ENCODE data around the gene SOCS6.
"Not testable (repeated sequence)": the region's sequence is repeated elsewhere in the genome, so short reads cannot be mapped to it uniquely, and the experiment has no call there.

The SOCS6 gene, protein sequence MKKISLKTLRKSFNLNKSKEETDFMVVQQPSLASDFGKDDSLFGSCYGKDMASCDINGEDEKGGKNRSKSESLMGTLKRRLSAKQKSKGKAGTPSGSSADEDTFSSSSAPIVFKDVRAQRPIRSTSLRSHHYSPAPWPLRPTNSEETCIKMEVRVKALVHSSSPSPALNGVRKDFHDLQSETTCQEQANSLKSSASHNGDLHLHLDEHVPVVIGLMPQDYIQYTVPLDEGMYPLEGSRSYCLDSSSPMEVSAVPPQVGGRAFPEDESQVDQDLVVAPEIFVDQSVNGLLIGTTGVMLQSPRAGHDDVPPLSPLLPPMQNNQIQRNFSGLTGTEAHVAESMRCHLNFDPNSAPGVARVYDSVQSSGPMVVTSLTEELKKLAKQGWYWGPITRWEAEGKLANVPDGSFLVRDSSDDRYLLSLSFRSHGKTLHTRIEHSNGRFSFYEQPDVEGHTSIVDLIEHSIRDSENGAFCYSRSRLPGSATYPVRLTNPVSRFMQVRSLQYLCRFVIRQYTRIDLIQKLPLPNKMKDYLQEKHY

DNA sequence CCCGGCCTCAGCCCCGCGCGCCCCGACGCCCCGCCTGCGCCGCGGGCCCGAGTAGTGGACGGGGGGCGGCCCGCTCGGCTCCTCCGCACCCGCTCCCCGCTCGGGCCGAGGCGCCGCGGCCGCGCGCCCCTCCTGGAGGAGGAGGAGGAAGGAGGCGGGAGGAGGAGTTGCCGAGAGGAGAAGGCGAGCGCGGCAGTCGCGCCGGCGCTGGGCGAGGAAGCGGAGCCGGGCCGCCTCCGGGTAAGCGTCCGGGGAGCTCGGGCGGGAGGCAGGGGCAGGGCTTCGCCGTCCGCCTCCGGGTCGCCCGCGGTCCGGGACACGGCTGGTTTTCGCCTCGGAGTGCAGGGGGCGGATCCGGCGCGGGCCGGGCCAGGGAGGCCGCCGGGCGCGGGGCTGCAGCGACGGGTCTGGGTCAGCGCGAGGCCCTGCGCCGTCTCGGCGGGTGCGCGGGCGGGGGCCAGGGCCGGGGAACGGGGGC, at the start of gene SOCS6:
SOCS6 (plus strand) TSS at position 195 of the 478 bp plus-strand sequence. CDS start 35,624 bp downstream, outside the sequence.
- H3K4me3 ChIP-seq (ENCODE audit: low read depth, low read length), result peak within 1 kb of the TSS; percentile 68

DNA sequence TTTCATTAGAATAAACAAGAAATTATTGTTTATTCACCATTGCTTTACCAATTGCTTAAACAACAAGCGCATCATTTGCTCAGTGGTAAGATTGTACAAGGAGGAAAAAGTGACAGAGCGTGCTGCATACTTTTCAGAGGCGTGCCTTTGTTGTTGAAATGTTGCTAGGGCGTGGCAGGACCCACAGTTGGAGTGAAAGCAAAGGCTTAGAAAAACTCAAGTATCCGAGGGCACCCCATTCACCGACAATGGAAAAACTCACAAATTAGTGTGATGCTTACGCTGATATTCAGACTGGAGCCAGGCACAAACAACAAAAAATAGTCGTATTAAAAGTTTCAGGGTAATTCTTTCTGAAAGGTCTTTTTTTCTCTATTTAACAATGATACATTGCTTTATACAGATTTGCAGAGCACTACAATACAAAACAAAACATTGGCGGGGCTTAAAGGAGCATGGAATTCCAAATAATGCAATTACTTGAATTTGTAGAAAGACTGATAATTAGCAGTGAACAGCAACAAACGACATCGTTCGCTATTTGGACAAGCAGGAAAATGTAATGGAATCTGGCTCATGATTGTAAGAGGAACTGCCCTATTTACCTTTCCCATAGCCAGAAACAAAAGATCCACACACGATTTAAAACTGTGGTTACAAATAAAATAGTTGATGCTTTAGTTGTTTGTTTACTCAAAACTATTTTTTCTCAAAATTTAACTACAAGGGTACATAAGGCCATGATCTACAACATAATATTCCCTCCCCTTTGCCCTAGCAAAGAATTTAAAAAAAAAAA, 45.5 kb upstream of the SOCS6 start:
- no peak overlapping the region for H3K4me3 ChIP-seq (ENCODE audit: low read depth, low read length)

DNA sequence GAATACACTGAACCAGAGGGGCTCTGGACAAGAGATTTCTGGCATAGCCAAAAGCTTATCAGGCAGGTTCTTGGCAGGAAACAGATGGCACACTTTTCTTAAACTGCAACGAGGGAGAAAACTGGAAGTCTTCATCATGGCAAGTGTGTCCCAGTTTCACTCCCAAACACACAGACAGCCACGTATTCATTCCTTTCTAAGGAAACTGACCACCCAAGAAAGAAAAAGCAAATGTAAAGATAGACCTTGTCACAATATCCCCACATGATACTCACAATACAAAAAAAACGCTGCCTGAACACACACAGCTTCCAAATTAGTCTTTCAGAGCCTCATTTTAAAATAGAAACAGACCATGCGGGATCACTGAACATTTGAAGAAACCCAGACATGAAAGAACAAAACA, 42.8 kb upstream of the SOCS6 start:
- H3K4me3 ChIP-seq (ENCODE audit: low read depth, low read length), result no peak overlapping the region

DNA sequence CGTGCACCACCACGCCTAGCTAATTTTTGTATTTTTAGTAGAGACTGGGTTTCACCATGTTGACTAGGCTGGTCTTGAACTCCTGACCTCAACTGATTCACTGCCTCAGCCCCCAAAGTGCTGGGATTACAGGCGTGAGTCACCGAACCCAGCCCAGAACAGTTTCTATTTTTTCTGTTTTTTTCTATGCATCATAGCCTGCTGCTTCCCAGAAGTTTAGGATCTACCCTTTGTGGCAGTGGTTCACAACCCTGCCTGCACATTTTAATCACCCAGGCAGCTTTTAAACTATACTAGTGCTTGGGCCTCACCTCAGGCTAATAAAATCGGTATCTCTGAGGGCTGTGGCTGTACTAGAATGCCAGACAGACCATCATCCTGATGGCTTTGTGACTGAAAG, 39.7 kb upstream of the SOCS6 start:
- no peak overlapping the region for H3K4me3 ChIP-seq (ENCODE audit: low read depth, low read length)

DNA sequence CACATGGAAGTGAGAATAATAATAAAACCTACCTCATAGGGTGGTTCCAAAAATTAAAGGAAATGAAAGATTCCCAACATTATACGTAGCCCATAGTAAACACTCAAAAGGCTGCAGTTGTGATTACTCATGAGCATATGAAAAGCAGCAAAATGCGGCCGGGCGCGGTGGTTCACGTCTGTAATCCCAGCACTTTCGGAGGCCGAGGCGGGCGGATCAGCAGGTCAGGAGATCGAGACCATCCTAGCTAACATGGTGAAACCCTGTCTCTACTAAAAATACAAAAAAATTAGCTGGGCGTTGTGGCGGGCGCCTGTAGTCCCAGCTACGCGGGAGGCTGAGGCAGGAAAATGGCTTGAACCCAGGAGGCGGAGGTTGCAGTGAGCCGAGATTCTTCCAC, 39.0 kb upstream of the SOCS6 start:
- not testable (repeated sequence) for H3K4me3 ChIP-seq (ENCODE audit: low read depth, low read length)

DNA sequence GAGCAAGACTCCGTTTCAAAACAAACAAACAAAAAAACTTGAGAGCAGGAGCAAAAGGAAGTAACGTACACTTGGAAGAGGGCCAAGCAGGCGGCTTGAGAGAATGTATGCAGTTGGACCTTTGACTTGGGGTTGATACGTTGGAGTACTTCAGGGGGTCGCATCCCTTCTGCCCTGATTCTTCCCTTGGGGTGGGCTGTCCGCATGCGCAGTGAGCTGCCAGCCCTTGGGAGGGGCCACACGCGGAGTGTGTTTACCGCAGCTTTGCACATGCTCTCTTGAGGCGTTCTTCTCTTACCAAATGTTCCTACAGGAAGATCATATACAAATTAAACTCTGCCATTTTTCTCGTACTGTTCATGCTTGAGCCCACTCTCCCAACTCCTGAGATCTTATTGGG, 38.1 kb upstream of the SOCS6 start:
- no peak overlapping the region for H3K4me3 ChIP-seq (ENCODE audit: low read depth, low read length)

DNA sequence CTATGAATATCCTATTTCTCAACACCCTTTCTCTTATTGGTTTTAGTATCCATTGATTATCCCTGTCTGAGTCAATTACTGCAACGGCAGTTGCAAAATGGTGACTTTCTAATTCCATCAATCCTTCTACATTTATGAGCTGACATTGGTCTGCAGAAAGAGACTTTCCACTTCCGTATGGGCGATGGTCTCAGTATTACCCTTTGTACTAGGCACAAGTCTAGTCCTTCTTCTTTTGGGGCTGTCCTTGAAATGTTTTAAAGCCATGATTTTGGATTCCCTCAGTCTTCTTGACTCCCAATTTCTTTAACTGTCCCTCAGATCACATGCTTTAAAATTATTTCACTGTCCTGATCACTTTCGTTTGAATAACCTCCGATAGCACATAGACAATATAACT, 32.7 kb upstream of the SOCS6 start:
- no peak overlapping the region for H3K4me3 ChIP-seq (ENCODE audit: low read depth, low read length)

DNA sequence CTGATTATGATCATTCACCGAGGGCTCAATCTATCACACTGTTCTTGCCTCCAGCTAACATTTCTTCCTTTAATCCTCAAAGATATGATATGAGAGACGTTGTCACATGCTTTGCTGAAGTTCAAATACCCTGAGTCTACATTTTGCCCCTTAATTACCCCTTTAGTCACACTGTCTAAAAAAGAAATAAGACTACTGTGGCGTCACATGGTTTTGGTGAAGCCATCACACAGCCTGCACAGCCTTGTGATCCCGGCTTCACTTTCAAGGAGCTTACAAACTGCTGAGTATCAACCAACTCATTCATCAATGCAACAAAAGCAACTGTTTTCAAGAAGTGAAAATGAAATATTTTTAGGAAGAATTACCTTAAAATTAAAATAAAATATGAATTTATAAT, 31.9 kb upstream of the SOCS6 start:
- no peak overlapping the region for H3K4me3 ChIP-seq (ENCODE audit: low read depth, low read length)

DNA sequence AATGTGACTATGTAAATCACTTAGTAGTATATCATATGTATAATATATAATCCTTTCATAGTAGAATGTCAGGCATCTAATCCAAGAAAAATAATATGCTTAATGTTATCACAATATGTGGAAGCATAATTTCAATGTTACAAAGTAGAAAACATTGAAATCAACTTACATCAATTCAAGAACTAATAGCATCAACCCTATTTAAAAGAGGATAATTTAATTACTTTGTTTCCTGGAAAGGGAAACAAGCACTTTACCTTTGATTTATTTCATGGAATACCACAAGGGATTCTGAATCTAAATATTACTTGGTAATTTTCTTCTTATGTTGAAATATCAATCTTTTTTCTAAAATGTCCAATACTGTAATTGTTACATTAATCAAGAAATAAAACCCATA, 30.6 kb upstream of the SOCS6 start:
- no peak overlapping the region for H3K4me3 ChIP-seq (ENCODE audit: low read depth, low read length)

DNA sequence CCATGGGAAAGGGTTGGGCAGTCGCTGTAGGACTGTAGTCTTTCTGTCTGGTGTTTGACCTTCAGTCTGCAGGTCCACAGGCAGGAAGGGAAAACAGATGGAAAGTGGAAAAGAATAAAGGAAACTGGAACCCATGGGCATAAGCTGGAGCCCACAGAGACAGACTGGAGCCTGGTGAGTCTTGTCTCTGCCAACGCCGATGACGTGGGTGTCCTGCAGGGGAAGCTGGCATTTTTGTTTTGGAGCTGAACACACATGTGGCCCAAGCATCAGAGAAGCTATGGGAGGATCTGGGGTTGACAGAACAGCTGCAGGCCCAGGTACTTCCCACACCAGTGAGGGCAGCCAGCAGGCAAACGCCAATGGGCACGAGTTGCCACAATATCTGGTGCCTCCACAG, 28.2 kb upstream of the SOCS6 start:
- no peak overlapping the region for H3K4me3 ChIP-seq (ENCODE audit: low read depth, low read length)

DNA sequence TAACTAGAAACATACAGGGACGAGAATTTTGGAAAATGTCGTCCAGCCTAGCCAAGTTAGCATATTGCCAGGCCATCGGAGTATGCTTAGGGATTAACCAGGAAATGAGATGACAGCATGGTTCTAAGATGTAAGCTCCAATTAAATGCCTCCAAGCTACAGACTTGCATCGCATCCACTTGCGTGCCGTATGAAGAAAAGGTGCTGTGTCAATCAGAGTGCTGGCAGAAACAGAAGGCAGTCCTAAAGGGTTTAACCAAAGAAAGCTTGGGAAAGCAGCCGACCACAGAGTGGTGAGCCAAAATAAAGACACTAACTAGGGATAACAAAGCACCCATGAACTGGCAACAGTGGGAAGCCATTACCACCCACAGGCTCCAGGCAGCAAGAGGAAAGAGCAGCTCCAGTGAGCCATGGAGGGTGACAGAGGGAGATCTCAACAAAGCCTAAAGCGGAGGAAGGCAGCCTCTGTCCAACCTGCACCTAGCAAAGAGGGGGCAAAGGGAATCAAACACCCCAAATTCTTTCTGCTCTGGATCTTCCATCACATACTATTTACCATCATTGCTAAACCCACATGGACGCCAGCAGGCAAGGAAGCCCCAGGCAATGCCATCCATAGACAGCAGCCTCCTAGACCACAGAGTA, 27.6 kb upstream of the SOCS6 start:
- H3K4me3 ChIP-seq (ENCODE audit: low read depth, low read length), result no peak overlapping the region

DNA sequence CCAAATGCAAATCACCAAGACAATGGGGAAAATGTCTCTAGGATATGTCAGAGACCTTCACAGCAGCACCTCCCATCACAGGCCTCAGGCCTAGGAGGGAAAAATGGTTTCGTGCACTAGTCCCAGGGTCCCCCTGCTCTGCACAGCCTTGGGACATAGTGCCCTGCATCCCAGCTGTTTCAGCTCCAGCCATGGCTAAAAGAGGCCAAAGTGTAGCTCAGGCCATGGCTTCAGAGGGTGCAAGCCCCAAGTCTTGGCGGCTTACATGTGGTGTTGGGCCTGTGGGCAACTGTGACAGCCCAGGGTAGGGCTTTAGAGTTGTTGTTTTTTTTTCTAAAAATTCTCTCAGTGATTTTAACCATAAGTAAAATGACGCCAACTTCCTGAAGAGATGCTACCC, 25.5 kb upstream of the SOCS6 start:
- no peak overlapping the region for H3K4me3 ChIP-seq (ENCODE audit: low read depth, low read length)

DNA sequence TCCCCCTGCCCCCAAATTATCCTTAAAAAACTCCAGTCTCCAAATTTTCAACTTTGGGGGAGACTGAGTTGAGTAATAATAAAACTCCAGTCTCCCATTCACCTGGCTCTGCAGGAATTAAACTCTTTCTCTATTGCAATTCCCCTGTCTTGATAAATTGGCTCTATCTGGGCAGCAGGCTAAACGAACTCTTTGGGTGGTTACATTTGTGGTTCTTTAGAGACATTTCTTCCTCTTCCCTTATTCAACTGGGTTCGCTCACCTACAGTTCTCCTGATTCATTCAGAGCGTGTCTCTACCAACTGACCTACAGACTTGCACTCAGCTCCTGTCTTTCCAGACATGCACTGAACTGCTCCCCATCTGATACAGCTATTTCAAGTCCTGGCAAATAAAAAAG, 17.1 kb upstream of the SOCS6 start:
- no peak overlapping the region for H3K4me3 ChIP-seq (ENCODE audit: low read depth, low read length)

DNA sequence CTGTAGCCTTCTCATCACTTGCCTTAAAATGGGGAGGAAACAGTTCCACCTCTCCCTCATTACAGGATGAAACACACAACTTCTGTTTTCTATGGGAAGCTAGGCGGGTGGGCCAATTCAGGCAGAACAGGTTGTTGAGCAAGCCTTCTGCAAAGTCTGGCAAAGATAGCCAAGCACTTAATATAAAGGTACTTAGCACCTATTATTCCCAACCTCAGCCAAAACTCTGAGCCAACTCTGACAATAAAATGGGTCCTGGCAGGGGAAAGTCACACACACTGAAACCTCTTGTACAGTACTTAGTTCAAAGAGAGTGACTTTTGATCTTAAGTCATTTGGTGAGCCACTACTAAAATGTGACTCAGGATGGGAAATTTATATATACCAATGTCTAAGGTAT, 15.8 kb upstream of the SOCS6 start:
- no peak overlapping the region for H3K4me3 ChIP-seq (ENCODE audit: low read depth, low read length)

DNA sequence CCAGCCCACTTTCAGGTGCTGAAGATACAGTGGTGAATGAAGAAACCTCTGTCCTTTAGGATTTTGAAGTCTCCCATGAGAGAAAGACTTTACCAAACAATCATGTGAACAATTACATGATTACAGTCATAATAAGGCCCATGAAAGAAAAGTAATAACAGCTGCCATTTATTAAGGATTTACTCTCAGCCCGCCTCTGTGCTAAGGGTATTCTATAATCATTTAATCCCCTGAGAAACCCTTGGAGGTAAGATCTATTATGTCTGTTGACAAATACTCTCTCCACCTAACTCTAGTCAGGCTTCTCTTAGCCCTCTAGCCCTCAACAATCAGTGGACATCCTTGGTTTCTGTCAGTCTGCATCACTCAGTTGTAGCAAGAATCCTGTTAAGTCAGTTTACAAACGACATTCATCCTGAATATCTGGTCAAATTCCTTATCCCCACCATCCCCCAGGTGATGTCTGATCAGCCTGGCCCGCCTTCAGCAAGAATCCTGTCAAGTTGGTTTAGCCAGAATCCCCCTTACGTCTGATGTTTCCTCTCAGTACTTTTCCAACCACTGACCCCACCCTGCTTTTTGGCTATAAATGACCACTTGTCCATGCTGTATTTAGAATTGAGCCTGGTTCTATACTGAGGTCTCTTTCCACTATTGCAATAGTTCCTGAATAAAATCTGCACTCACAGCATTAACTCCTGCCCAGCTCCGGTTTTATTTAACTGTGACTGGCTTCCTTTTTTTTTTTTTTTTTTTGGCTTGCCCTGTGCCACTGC, 12.2 kb upstream of the SOCS6 start:
- H3K4me3 ChIP-seq (ENCODE audit: low read depth, low read length), result no peak overlapping the region

DNA sequence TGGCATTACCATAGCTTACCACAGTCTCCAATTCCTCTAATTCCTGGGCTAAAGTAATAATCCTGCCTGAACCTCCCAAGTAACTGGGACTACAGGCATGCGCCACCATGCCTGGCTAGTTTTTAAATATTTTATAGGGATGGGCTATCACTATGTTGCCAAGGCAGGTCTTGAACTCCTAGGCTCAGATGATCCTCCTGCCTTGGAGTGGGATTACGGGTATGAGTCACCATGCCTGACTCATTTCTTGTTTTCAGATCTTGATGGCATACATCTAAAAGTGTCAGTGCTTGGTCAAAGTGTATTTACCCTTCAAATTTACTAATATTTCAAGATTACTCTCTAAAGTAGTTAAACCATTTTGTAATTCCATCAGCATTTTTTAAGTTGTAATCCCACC, 9.4 kb upstream of the SOCS6 start:
- H3K4me3 ChIP-seq (ENCODE audit: low read depth, low read length), result no peak overlapping the region

DNA sequence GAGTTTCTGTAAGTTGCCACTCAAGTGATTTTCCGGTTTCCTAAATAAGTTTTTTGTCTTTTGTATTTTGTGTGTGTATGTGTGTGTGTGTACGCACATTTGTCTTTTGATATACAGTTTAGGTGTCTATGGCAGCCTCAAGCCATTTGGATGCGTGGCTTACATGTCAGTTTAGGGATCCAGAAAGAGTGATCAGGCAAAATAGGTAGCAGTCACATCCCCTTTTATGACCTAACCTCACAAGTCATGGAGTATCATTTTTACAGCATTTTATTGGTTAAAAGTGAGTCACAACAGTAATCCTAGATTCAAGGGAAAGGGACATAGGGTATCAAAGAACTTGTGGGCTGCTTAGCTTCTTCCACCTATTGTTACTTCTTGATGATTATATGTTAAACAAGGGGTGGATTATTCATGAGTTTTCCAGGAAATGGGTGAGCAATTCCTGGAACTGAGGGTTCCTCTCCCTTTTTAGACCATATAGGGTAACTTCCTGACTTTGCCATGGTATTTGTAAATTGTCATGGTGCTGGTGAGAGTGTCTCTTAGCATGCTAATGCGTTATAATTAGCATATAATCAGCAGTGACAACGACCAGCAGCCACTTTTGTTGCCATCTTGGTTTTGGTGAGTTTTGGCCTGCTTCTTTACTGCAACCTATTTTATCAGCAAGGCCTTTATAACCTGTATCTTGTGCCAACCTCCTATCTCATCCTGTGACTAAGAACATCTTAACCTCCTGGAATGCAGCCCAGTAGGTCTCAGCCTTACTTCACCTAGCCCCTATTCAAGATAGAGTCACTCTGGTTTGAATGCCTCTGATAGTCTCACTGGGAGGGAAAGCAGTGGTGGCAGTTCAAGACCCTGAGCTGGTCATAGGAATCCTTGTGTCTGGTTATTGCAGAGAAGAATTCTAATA, 8.6 kb upstream of the SOCS6 start:
- no peak overlapping the region for H3K4me3 ChIP-seq (ENCODE audit: low read depth, low read length)

DNA sequence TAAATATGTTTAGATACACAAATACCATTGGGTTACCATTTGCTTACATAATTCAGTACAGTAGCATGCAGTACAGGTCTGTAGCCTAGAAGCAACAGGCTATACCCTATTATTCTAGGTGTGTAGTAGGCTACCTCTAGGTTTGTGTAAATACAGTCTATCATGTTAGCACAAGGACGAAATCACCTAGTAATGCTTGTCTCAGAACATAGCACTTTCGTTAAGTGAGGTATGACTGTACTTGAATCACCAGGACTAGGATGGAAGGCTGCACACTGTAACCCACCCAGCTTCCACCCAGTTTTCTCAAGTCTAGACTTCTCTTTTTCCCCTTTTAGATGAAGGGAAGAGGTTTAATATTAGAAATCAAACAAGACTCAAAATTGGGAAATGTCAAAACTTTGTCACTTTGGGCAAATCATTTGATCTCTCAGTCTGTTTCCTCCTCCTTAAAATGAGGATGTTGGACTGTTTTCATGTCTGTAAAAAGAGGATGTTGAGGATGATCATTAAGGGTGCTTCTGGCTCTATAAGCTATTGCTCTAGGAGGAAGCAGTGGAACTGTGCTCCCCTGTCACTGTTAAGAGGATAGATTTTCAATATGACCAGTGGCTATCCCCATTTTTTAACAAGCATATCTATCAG, 3.7 kb upstream of the SOCS6 start:
- no peak overlapping the region for H3K4me3 ChIP-seq (ENCODE audit: low read depth, low read length)

DNA sequence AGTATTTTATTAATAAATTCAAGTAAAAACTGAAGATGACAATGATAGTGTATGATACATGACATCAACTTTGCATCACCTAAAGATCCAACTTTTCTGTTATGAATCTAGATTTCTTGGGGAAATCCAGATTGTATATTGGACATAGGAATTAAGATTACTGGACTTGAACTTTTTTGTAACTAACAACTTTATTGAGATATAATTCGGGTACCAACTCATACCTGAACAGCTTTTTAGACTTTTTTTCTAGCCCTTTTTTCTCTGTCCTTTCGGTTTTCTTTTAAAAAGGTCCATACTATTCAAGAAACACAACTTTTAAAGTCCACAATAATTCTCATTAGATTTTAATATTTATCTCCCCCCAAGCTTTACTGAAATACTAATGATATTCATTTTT, 1.1 kb upstream of the SOCS6 start:
- H3K4me3 ChIP-seq (ENCODE audit: low read depth, low read length), result no peak overlapping the region
